Skin of body (tissue), 2 donors: ENCODE results near the gene GDF15. TPM values are rescaled to one million over a fixed set of nuclear protein-coding genes. Genes with fewer than 3 reads are reported as not detected.

Experiments
- DNase-seq: peaks from one replicate; lab custom pipeline; 2025; lab: John Stamatoyannopoulos, UW
- total RNA-seq: library from RNA; depleted of rRNA; stranded (reverse); fragments of >200 nt; gene quantifications from one replicate; pipeline ENCODE4 v1.2.3, GENCODE V29; 2014

GDF15 gene
- total RNA-seq, 1 donor from 2014 or later, result 5.8 TPM

- peak; percentile 67 for DNase-seq
Measured at GRCh38 chr19:18418483-18419194, 32.7 kb downstream of the GDF15 start.

DNA sequence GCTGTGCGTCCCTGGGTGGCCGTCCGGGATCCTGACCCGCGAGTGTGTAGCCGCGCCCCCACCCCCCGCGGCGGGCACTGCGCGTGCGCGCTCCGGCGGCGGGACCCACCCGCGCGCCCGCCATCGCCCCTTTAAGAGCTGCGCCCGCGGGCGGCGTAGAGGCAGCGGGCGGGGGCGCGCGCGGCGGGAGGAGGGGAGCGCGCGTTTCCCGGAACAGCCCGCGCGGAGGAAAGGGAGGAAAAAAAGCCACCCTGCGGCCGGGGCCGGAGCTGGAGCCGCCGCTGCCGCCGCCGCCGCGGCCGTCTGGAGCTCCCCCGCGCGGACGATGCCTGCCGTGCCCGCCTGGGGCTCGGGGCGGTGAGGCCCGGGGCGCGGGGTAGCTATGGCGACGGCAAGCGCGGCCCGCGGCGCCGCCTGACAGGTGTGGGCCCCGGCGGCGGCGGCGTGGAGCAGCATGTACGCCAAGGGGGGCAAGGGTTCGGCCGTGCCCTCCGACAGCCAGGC lies 33.3 kb downstream of the GDF15 start, which contains the start of gene SSBP4:
Gene SSBP4 (plus strand): TSS at position 204 of the 504 bp plus-strand sequence. CDS start 251 bp downstream, at position 455.
- DNase-seq, result peak; percentile 67

- DNase-seq, result no peak
Measured at GRCh38 chr19:18419699-18420460, 33.9 kb downstream of the GDF15 start.

GRCh38 chr19:18420930-18421329 lies 35.0 kb downstream of the GDF15 start:
- no peak for DNase-seq

GRCh38 chr19:18421371-18421959 lies 35.5 kb downstream of the GDF15 start:
- DNase-seq, result no peak

DNA sequence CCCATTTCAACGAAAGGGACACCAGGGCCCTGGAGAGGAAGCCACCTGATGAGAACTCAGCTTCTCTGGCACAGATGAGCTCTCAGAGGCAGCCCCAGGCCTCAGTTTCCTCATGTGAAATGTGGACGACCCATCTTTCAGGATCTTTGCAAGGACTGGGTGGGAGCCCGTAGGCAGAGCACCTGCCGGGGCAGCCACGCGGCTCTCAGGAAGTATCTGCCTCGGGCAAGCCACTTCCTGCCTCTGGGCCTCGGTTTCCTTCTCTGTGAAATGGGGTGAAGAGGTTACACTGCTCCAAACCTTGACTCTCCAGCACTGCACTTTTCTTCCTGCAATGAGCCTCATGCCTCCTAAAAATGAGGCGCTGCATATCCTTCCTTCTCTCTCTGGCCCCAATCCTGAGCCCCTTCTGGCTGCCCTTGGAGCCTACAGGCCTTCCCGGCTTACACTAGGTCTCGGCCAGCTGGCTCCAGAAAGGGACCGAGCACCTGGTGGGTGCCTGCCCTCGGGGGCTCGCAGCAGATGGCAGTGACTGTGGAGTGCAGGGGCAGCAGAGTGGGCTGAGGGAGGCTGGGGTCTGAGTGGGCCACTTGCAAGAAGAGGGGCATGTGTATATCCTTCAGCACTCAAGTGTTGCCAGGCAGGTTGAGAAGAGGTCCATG lies 36.7 kb downstream of the GDF15 start:
- no peak for DNase-seq

- DNase-seq, result no peak
Measured at GRCh38 chr19:18423258-18424020, 37.5 kb downstream of the GDF15 start.

GRCh38 chr19:18424122-18424889 lies 38.3 kb downstream of the GDF15 start:
- DNase-seq, result no peak

DNA sequence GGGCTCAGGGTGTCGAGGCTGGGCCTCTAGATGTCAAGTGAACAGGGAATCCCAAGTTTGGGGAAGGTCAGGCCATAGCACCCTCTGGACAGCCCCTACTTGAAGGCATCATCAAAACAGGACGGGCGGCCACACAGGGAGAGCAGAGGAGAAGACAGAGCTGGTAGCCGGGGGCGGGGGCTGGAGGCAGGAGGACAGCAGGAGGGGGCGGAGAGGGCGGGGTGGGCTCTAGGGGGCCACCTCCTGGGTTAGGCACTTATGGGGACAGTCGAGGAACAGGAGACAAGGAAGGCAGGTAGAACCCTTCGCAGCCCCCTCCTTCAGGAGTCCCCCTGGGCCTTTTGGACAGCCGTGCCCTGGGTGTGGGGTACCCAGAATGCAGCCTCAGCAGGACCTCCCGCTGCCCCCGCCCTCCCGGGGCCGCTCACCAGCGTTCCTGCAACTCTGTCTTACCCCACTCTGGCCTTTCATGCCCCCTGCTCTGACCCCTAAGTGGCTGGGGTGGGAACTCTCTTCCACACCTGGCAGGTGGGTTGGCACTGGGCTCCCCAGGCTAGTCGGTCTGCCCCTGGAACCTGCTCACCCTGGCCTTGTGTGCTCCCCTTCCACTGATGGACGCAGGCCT lies 39.0 kb downstream of the GDF15 start:
- no peak for DNase-seq

GRCh38 chr19:18425515-18426415 lies 39.8 kb downstream of the GDF15 start:
- no peak for DNase-seq

DNA sequence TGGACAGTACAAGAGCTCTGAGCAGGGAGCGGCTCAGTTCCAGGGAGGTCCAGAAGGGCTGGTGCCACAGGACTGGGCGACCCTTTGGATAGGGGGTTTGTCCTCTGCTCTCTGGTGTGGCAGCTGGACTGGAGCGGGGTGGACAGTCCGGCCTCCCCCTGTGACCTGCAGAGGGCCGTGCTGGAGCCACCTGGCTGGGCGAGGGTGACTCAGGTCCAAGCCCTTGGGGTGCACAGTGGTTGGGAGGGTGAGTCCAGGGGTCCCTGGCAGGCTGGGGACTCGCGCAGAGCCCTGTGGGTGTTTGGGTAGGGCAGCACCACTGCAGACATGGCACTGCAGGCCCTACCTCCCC lies 40.4 kb downstream of the GDF15 start:
- DNase-seq, result no peak

DNA sequence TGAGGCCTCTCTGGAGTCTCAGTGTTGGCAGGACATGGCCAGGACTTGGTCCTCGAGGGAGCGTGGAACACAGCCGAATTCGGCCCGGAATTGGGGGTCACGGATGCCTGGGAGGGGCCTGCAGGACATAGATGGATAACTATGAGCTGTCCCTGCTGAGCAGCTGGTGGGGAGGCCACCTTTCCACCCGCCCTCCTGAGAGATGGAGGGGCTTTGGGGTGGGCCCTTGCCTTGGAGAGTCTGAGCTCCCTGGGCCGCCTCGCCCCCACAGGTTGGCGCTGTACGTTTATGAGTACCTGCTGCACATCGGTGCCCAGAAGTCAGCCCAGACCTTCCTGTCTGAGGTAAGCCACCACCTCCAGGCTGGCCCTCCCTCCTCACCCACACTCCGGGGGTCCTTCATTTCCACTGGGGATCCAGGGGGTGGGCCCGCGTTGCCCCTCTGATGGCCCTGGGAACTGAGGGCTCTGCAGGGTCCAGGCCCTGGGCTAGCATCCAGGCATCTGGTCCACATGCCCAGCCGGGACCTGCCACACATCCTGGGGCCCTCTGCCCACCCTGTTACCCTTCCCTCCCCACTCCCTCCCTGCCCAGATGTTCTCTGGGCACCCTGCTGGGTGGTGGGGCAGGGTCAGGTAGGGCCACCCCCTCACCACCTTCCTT lies 41.3 kb downstream of the GDF15 start:
- DNase-seq, result no peak

DNA sequence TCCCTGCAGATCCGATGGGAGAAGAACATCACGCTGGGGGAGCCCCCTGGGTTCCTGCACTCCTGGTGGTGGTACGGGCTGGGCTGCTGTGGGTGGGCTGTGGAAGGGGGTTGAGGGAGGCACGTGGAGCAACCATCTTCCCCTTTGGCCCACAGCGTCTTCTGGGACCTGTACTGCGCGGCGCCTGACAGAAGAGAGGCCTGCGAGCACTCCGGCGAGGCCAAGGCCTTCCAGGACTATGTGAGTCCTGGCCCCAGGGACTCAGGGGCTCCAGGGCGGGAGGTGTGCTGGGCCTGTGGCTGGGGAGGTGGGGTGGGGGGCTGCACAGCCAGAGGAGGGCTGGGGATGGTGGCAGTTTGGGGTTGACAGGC lies 41.8 kb downstream of the GDF15 start:
- no peak for DNase-seq

DNA sequence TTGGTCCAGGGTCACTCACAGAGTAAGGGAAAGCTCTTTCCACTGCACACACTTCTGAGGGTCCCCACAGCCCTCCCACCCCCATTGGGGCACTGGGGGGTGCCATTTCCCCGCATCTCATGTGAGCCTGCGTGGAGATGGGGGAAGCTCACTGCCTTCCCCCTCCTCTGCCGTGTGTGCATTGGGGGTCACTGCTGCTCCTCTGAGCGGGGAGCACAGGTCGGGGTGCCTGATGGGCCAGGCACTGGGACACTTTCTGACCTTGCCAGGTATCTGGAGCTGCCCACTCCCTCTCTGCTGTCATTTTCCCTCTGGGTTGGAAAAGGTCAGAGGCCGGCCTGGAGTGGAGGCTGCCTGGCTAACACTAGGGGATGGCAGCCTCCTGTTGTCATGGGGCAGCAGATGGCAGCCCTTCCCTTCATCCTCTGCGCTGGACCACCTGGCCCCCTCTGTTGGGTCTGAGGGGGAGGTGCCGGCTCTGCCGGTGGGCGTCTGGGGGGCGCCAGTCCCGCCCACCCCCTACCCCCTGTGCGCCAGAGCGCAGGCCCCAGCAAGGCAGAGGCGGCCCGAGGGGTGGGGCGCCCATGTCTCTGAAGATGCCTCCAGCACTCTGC lies 42.3 kb downstream of the GDF15 start:
- no peak for DNase-seq

- DNase-seq, result peak; percentile 81
Measured at GRCh38 chr19:18428787-18429674, 43.1 kb downstream of the GDF15 start.

DNA sequence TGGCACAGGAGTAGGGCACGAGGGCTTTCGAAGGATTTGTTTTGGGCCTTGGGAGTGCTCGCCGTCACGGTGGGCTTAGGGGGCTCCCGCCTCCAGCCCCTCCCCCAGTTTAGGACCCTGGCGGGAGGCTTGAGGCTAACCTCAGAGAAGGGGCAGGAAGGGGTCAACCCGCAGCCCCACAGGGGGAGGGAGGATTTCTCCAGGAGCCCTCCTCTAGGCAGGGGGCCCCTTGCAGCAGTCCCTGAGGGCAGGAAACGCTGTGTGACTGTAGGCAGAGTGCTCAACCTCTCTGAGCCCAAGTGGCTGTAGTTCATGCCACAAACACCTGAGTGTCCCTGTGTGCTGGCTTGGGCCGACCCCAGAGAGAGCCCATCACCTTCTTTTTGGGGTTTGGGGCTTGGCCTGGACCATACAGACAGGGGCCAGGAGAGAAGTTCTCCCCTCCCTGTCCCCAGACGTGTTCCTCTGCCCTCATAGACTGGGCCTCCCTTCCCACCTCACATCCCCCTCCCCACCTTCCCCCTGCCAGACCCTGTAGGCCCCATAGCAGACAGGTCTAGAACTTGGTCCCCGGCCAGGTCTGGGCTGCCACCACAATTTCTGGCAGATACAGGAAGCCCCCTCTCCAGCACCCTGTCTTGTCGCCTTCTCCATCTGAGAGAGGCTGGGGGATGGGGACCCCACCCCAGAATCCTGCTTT lies 43.9 kb downstream of the GDF15 start:
- DNase-seq, result no peak
